K562 (cell line): Measurements from ENCODE around the gene MAP3K19. TPM values are rescaled to one million over a fixed set of nuclear protein-coding genes. Genes with fewer than 3 reads are reported as not detected.

Experiments
- BRF1 ChIP-seq: IDR thresholded peaks from 3 replicates; pipeline ENCODE4 v1.6.1; 2011; ENCODE audit warnings: borderline replicate concordance, mild to moderate bottlenecking; ENCODE audit not compliant: insufficient read length; ENCODE audit errors: extremely low read depth
- FOXK1 ChIP-seq: sonication (generic); formaldehyde crosslinking; IDR thresholded peaks from 2 replicates; pipeline ENCODE4 v1.8.0; 2022; ENCODE audit warnings: missing genetic modification reagents, mild to moderate bottlenecking, borderline replicate concordance
- HDAC6 ChIP-seq: IDR thresholded peaks from 2 replicates; pipeline ENCODE4 v1.6.1; 2012; ENCODE audit warnings: low read depth, mild to moderate bottlenecking, control low read depth, inconsistent platforms, low read length, moderate library complexity
- HINFP ChIP-seq: fragments of 450-650 bp; conservative IDR thresholded peaks from 2 replicates; pipeline ENCODE4 v1.6.1; 2016; ENCODE audit warnings: missing genetic modification characterization, low read depth, mild to moderate bottlenecking, control low read depth, missing compliant biosample characterization
- MTA2 ChIP-seq: fragments of 450-650 bp; IDR thresholded peaks from 2 replicates; pipeline ENCODE4 v1.6.1; 2016; ENCODE audit warnings: low read depth
- MYC ChIP-seq, 2 experiments: fragments of 250-450 bp in 1 of 2; sonication (Bioruptor Pico) in 1 of 2; IDR thresholded peaks; 2 replicates each; pipeline versions ENCODE4 v1.5.1 to v1.6.1; 2012 to 2021; ENCODE audit warnings: low read depth in 2 of 2, borderline replicate concordance in 1 of 2, improper control_type of control experiment in 1 of 2, low read length in 1 of 2, mild to moderate bottlenecking in 1 of 2, moderate library complexity in 1 of 2
- POLR2H ChIP-seq: IDR thresholded peaks from 2 replicates; pipeline ENCODE4 v1.6.1; 2016; ENCODE audit warnings: missing genetic modification characterization, low read depth, mild to moderate bottlenecking, control low read depth, missing compliant biosample characterization, moderate library complexity
- PTRF ChIP-seq: fragments of 450-650 bp; IDR thresholded peaks from 2 replicates; pipeline ENCODE4 v1.6.1; 2016; ENCODE audit warnings: mild to moderate bottlenecking, missing genetic modification characterization, missing compliant biosample characterization
- SAP30 ChIP-seq: fragments of 200-600 bp; sonication (generic); IDR thresholded peaks from 2 replicates; pipeline ENCODE4 v1.6.1; 2012; ENCODE audit warnings: borderline replicate concordance, low read depth, mild to moderate bottlenecking, moderate library complexity, low read length, control low read depth, inconsistent platforms; ENCODE audit not compliant: insufficient read depth, poor library complexity, severe bottlenecking
- SREBF1 ChIP-seq: fragments of 150-350 bp; IDR thresholded peaks from 2 replicates; pipeline ENCODE4 v1.6.1; 2014; ENCODE audit warnings: antibody characterized with exemption, low read depth, low read length, borderline replicate concordance
- TARDBP ChIP-seq: fragments of 450-650 bp; IDR thresholded peaks from 2 replicates; pipeline ENCODE4 v1.6.1; 2016
- TCF7 ChIP-seq: sonication (generic); IDR thresholded peaks from 2 replicates; pipeline ENCODE4 v1.6.1; 2016; ENCODE audit warnings: antibody characterized with exemption, borderline replicate concordance
- TEAD1 ChIP-seq, 2 experiments: fragments of 450-650 bp in 1 of 2; sonication (generic) in 1 of 2; formaldehyde crosslinking; IDR thresholded peaks; 2 replicates each; pipeline versions ENCODE4 v1.4.0 to v1.8.0; 2020 to 2022; ENCODE audit warnings: mild to moderate bottlenecking in 2 of 2, missing genetic modification reagents in 1 of 2
- ZBTB12 ChIP-seq: fragments of 250-450 bp; sonication (Bioruptor Pico); IDR thresholded peaks from 2 replicates; pipeline ENCODE4 v1.4.0; 2020
- ZNF740 ChIP-seq, 3 experiments: fragments of 200-800 bp in 1 of 3; sonication (Bioruptor generic) in 1 of 3; sonication (generic) in 1 of 3; formaldehyde crosslinking in 1 of 3; IDR thresholded peaks; 2 replicates each; pipeline versions ENCODE4 v1.6.1 to v1.8.0; 2016 to 2022; ENCODE audit warnings: mild to moderate bottlenecking in 2 of 3, missing compliant biosample characterization in 2 of 3, missing genetic modification characterization in 2 of 3, missing genetic modification reagents in 1 of 3
- polyA plus RNA-seq, 8 experiments: library from polyadenylated mRNA; depleted of rRNA in 4 of 8; stranded (reverse) in 5 of 8; unstranded in 3 of 8; fragments of >200 nt; fragmentation: Nextera tagmentation in 2 of 8; fragmentation: Illumina TruSeq in 1 of 8; extraction: Ambion mirVana in 2 of 8; extraction: Trizol in 1 of 8; gene quantifications; 2 replicates each; pipeline versions ENCODE4 v1.2.1 to v1.2.3, GENCODE V29; 2011 to 2014; ENCODE audit warnings: inconsistent platforms in 1 of 8, missing spikeins in 1 of 8
- total RNA-seq, 7 experiments: library from RNA; depleted of rRNA in 6 of 7; stranded (reverse); fragments of >200 nt in 6 of 7; fragmentation: Illumina TruSeq in 2 of 7; extraction: Trizol in 2 of 7; gene quantifications; 2 replicates each; pipeline versions ENCODE4 v1.2.1 to v1.2.3, GENCODE V29; 2011 to 2021; ENCODE audit warnings: low replicate concordance in 1 of 7
- TF ChIP-seq, protein P1 (sequence below): fragments of 250-450 bp; sonication (Bioruptor Pico); IDR thresholded peaks from 2 replicates; pipeline ENCODE4 v1.4.0; 2020; ENCODE audit warnings: mild to moderate bottlenecking, moderate library complexity, borderline replicate concordance
- TF ChIP-seq, protein P2 (sequence below): sonication (generic); formaldehyde crosslinking; IDR thresholded peaks from 2 replicates; pipeline ENCODE4 v1.8.0; 2022; ENCODE audit warnings: mild to moderate bottlenecking, missing genetic modification reagents
- TF ChIP-seq, protein P3 (sequence below): fragments of 250-450 bp; sonication (Bioruptor Pico); IDR thresholded peaks from 2 replicates; pipeline ENCODE4 v1.8.0; 2022; ENCODE audit warnings: moderate library complexity, mild to moderate bottlenecking, inconsistent platforms

Gene MAP3K19
- total and polyA plus RNA-seq, 9 of the 15 experiments (the other 6 are each of a cell fraction or from before 2014, with no cell fraction given), result 0.29 TPM; not detected in 8

DNA sequence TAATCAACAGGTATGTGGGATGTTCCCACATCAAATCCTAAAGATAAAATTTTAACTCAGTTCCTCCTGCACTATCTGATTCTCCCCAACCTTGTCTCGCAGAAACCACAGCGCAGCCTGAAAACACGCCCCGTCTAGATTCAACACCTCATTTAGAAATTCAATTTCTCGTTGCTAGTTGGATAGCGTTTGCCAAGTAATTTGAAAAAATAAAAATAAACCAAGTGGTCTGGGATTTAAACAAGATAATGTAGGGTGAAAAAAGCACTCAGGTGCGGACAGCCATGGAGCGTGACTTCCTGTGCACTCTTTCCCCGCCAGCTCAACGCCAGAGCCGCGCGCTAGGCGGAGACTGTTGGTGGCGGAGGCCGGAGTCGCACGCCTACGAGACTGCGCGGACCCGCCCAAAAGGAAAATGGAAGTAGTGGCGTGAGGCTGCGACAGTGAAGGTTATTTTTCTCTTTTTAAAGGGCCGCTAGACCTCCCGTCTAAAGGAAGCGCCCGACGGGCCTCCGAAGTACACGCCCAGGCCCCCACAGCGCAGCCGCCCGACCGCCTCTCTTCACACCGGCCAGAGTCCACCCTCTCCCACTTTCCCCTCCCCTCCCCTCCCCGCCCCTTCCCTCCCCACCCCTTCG lies 129.2 kb downstream of the MAP3K19 start (continued):
- TF ChIP-seq, protein P1, sequence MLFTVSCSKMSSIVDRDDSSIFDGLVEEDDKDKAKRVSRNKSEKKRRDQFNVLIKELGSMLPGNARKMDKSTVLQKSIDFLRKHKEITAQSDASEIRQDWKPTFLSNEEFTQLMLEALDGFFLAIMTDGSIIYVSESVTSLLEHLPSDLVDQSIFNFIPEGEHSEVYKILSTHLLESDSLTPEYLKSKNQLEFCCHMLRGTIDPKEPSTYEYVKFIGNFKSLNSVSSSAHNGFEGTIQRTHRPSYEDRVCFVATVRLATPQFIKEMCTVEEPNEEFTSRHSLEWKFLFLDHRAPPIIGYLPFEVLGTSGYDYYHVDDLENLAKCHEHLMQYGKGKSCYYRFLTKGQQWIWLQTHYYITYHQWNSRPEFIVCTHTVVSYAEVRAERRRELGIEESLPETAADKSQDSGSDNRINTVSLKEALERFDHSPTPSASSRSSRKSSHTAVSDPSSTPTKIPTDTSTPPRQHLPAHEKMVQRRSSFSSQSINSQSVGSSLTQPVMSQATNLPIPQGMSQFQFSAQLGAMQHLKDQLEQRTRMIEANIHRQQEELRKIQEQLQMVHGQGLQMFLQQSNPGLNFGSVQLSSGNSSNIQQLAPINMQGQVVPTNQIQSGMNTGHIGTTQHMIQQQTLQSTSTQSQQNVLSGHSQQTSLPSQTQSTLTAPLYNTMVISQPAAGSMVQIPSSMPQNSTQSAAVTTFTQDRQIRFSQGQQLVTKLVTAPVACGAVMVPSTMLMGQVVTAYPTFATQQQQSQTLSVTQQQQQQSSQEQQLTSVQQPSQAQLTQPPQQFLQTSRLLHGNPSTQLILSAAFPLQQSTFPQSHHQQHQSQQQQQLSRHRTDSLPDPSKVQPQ (CRISPR knock-in tag), result no peak
- TF ChIP-seq PTRF (tag) (no peak), ZNF740 (CRISPR knock-in tag; IDR thresholded peaks at IDR 0.05) (no peak), ZNF740 (tag; IDR thresholded peaks at IDR 0.05) (no peak), BRF1 (no peak), TEAD1 (CRISPR knock-in tag; IDR thresholded peaks at IDR 0.05) (no peak), HDAC6 (no peak), TARDBP (no peak), POLR2H (tag) (peak; percentile 95), SREBF1 (no peak), ZBTB12 (CRISPR knock-in tag) (no peak), TCF7 (no peak), MTA2 (no peak), MYC (IDR thresholded peaks at IDR 0.05; ENCODE audit: low read depth, low read length) (peak; percentile 77), MYC (CRISPR knock-in tag; IDR thresholded peaks at IDR 0.05; ENCODE audit: borderline replicate concordance, low read depth) (peak; percentile 33; the same call in 1 of the 2 replicates), FOXK1 (no peak), SAP30 (no peak), HINFP (tag) (no peak)
- TF ChIP-seq, protein P2, sequence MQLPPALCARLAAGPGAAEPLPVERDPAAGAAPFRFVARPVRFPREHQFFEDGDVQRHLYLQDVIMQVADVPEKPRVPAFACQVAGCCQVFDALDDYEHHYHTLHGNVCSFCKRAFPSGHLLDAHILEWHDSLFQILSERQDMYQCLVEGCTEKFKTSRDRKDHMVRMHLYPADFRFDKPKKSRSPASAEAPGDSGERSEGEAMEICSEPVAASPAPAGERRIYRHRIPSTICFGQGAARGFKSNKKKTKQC (CRISPR knock-in tag), result peak; percentile 70; the same call in 1 of the 2 replicates
- TF ChIP-seq, protein P3, sequence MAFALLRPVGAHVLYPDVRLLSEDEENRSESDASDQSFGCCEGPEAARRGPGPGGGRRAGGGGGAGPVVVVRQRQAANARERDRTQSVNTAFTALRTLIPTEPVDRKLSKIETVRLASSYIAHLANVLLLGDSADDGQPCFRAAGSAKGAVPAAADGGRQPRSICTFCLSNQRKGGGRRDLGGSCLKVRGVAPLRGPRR (CRISPR knock-in tag), result no peak
